ENCODE data around the gene ZACN. TPM values are rescaled to one million over a fixed set of nuclear protein-coding genes. Genes with fewer than 3 reads are reported as not detected.

Gene ZACN
- total and polyA plus RNA-seq, 2 donors (not counting 3 experiments of a cell fraction or from before 2014, with no cell fraction given) = 0.18 TPM; not detected in 1

DNA sequence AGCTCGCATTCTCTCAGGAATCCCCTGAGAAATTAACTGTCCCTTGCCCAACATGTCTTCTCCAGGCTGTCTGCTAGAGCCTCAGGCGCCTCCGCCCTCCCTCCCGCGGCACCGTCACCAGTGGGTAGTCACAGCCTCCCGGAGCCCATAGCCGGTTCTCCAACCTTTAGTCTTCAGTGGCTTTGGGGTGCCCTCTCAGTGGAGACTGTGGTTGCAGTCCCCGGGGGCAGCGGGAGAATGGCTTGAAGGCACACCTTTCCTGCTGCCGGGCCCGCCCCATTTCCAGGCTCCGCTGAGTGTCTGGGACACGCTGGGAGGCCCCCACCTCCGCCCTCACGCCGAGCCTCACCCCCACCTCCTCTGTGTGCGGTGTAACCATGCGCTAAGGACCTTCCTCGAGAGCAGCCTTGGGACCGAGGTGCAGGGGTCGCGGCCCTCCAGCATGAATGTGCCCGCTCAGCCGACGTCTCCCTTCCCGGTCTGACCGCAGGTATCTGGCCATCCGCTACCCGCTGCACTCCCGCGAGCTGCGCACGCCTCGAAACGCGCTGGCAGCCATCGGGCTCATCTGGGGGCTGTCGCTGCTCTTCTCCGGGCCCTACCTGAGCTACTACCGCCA is 2.7 kb upstream of the ZACN start:
- CTCF ChIA-PET = interaction anchor here (0.9 to 1.3 kb wide), 2 partner anchors 203 to 332 kb away, joined by 3 read pairs; no protein-coding TSS in a partner anchor
- FAIRE-seq (no peak), DNase-seq (ENCODE audit: low read depth, low spot score) (no peak)
- BruUV-seq (replicated peaks) = no TSS peak
- no peak overlapping the region for H3K27ac ChIP-seq (ENCODE audit: insufficient read depth, low read depth, low read length)
- no peak overlapping the region for H3K9ac ChIP-seq (replicated peaks; ENCODE audit: extremely low read depth, insufficient read depth, low read length)
- H3K79me2 ChIP-seq (ENCODE audit: control insufficient read depth, insufficient read depth, low read length) = peaks cover 13% of the 10 kb centered on the region
- H3K9me3 ChIP-seq (replicated peaks; ENCODE audit: control insufficient read depth, insufficient read depth, low read length) = no peaks in the 10 kb centered on the region
- intact Hi-C loops (cut with micrococcal nuclease) (loop anchor here (5.0 kb wide), 1 partner anchor 64 kb away; no protein-coding TSS in a partner anchor), dilution Hi-C loops (cut with MboI; ENCODE audit: extremely low pct_ligation_motif_present, low sequenced_read_pairs) (no loop called here)
- no peak for TF ChIP-seq JUN (IDR thresholded peaks at IDR 0.05; ENCODE audit: borderline replicate concordance, insufficient read depth, insufficient read length, low read depth)
- TF ChIP-seq GATA2 (IDR thresholded peaks at IDR 0.05; ENCODE audit: insufficient read depth, insufficient read length, low read depth, low read length) = no peak
- TF ChIP-seq MYC (IDR thresholded peaks at IDR 0.05; ENCODE audit: low read depth, low read length) = no peak
- no peak for TF ChIP-seq FOS (IDR thresholded peaks at IDR 0.05; ENCODE audit: borderline replicate concordance, insufficient read depth, low read length)
- TF ChIP-seq EZH2 (IDR thresholded peaks at IDR 0.05; ENCODE audit: borderline replicate concordance, low read depth, low read length, severe bottlenecking) = no peak
- no peak for TF ChIP-seq MAX (IDR thresholded peaks at IDR 0.05; ENCODE audit: insufficient read depth, insufficient read length)
- TF ChIP-seq, protein P1, sequence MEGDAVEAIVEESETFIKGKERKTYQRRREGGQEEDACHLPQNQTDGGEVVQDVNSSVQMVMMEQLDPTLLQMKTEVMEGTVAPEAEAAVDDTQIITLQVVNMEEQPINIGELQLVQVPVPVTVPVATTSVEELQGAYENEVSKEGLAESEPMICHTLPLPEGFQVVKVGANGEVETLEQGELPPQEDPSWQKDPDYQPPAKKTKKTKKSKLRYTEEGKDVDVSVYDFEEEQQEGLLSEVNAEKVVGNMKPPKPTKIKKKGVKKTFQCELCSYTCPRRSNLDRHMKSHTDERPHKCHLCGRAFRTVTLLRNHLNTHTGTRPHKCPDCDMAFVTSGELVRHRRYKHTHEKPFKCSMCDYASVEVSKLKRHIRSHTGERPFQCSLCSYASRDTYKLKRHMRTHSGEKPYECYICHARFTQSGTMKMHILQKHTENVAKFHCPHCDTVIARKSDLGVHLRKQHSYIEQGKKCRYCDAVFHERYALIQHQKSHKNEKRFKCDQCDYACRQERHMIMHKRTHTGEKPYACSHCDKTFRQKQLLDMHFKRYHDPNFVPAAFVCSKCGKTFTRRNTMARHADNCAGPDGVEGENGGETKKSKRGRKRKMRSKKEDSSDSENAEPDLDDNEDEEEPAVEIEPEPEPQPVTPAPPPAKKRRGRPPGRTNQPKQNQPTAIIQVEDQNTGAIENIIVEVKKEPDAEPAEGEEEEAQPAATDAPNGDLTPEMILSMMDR (IDR thresholded peaks at IDR 0.05; ENCODE audit: extremely low read depth in 1 of 2, insufficient read depth in 1 of 2, low read depth in 1 of 2, low read length in 2 of 2) = no peak
- no peak for TF ChIP-seq POLR2A (IDR thresholded peaks at IDR 0.05; ENCODE audit: low read depth, low read length)
- TF ChIP-seq POLR2AphosphoS5 (IDR thresholded peaks at IDR 0.05; ENCODE audit: insufficient read depth, low read depth, low read length) = no peak
- POLR2A ChIA-PET = no interaction called here
- H3K4me2 ChIP-seq (ENCODE audit: insufficient read depth, low read length) = no peak overlapping the region
- H4K20me1 ChIP-seq (replicated peaks; ENCODE audit: control insufficient read depth, extremely low read depth, insufficient read depth, low read length) = no peaks in the 10 kb centered on the region
- no peaks in the 10 kb centered on the region for H3K9me1 ChIP-seq (replicated peaks; ENCODE audit: control insufficient read depth, extremely low read depth, insufficient read depth, low read length)
- no peaks in the 10 kb centered on the region for H3K36me3 ChIP-seq (ENCODE audit: control insufficient read depth in 2 of 2, extremely low read depth in 1 of 2, insufficient read depth in 2 of 2, low read length in 2 of 2)
- H3K4me3 ChIP-seq (replicated peaks in 1 of 3; ENCODE audit: insufficient read depth in 1 of 3, low read depth in 1 of 3, low read length in 3 of 3) = no peak overlapping the region
- H3K27me3 ChIP-seq (ENCODE audit: control insufficient read depth in 2 of 2, insufficient read depth in 2 of 2, low read length in 2 of 2) = peaks cover 67 to 73% of the 10 kb centered on the region in 2 experiments
- no peak overlapping the region for H2AFZ ChIP-seq (ENCODE audit: low read depth, low read length)
- peaks cover 9% of the 10 kb centered on the region for H3K4me1 ChIP-seq (ENCODE audit: control insufficient read depth, extremely low read depth, insufficient read depth, low read length)

Data from endothelial cell of umbilical vein (primary cell).